GM04504 (cell line): Measurements from ENCODE around the gene GIMAP7.
"Not testable (repeated sequence)": the region's sequence is repeated elsewhere in the genome, so short reads cannot be mapped to it uniquely, and the experiment has no call there.

Source experiments
- DNase-seq: peaks from one replicate; pipeline ENCODE4 v3.0.0-alpha.2; 2012; ENCODE audit warnings: low read depth

The GIMAP7 gene

DNA sequence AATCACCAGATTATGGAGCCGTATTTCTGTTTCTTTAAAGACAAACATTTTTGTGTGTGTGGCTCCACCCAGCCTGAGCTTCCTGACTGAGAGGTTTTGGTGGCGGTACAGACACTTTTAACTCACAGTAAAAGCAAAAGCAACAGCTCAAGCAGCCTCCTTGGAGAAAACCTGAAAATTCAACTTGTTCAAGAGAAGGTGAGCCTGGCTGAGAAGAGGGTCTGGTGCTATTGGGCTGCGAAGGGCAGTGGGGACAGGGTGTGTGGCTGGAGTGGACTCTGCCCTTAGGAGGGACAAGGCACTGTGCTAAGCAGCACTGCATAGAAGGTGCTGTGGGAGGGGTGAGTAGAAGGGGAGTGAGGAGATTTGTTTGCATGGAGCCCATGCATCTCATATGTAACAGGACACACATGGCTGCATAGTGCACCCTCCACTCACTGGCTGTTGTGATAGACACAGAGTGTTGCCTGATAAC lies at the start of gene GIMAP7:
TSS of gene GIMAP7 (plus strand) at position 125 of the 475 bp plus-strand sequence. CDS start 5,103 bp downstream, outside the sequence.
- DNase-seq: no peak

DNA sequence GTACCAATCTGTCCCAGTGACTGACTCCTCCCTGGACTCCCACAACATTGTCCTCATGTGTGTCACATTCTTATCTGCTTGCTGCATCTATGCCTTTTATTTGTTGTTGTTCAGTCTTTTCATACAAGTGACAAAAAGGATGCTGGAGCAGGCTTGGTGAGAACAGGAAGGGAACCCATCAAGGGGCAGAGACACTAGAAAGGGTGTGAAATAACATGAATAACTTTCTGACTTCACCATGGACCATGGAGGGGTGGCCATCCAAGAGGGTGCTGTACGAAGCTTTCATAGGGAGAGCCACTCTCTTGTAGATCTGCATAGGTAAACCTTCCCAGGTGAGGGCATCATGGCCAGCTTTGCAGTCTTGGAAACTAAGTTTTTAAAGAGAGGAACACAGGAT lies 49.7 kb upstream of the GIMAP7 start:
- DNase-seq: no peak

DNA sequence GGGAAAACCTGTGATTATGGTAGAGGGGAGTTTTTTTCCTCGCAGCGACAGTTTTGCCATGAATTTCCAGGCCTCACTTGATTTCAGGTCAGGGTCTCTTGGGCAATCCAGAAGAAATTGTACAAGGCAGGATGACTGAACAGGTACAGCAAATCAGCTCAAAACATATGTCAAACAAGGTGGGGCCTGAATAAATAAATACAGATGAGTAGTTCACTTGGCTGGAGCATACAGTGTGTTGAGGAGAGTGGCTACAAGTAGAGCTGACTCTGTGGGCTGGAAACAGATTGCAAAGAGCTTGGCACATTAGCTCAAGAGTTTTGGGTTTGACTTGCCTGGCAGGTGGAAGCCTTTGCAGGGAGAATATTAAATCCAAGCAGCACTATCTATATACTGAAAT lies 49.3 kb upstream of the GIMAP7 start:
- no peak for DNase-seq

DNA sequence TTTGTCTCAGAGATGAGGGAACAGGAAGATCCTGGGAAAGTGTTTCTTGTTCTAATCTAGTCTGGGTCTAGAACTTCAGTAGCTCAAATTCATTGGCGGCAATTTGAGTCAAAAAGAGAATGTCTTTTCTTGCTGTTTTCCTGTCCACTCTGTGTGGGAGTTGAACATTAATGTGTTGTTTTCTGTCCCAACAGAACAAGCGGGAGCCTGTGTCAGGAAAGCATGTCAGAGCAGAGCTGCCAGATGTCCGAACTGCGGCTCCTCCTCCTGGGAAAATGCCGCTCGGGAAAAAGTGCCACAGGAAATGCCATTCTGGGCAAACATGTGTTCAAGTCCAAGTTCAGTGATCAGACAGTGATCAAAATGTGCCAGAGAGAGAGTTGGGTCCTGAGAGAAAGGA lies 48.2 kb upstream of the GIMAP7 start:
- no peak for DNase-seq

DNA sequence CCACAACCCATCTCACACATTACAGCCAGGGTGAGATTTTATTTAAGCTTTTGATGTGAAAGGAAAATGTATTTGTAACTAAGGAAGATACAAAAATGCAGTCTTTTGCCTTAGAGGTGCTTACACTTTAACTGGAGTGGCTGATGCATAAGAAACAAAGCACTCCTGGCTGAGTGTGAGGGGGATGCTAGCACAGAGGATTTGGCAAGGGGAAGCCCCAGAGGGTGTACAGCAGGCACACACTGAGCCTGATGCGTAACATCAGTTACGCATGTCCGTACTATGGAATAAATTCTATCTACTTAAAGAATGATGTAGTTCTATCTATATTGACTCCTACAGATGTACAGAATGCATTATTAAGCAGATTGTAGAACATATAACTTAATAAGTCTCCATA lies 46.4 kb upstream of the GIMAP7 start:
- no peak for DNase-seq

DNA sequence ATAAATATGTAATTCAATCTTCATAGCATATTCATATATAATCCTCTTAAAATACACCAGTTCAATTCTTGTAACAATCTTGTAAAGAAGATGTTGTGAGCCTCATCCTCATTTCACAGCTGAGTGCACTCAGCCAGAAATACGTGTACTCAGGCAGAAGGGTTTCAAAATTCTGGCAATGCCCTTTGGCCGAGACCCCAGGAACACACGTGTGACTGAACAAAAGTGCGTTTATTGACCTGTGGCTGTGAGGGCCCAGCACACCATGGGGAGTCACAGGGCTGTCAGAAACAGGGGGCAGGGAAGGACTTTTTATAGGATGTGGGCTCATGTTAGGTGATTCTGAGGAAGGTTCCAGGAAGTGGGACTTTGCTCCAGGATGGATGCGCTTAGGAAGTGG lies 42.8 kb upstream of the GIMAP7 start:
- no peak for DNase-seq

DNA sequence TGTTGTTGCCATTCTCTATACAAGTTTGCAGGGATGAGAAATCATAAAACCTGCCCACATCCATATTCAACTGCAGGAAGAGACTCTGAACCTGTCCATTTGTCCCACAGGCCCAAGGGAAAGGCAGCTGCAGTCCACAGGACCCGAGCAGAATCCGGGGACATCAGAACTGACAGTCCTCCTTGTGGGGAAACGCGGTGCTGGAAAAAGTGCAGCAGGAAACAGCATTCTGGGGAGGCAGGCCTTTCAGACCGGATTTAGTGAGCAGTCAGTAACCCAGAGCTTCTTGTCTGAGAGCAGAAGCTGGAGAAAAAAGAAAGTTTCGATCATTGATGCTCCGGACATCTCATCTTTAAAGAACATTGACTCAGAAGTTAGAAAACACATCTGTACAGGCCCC lies 40.8 kb upstream of the GIMAP7 start:
- DNase-seq: no peak

DNA sequence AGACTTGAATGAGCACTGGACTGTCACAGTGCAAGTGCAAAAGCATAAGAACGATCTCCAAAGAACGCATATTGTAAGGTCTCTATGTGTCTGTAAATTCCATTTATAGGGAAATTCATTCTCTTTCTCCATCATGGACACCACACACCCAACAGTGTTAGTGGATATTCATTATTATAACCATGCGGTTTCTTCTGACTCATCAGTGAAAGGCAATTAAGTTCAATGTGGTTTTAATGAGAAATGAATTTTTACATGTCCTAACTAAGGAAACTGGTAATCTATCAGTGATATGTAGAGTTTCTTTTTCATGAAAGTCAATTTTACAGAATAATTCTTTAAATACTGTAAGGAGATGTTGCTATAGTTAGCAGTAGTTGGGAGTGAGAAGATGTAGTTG lies 38.4 kb upstream of the GIMAP7 start:
- DNase-seq: no peak

DNA sequence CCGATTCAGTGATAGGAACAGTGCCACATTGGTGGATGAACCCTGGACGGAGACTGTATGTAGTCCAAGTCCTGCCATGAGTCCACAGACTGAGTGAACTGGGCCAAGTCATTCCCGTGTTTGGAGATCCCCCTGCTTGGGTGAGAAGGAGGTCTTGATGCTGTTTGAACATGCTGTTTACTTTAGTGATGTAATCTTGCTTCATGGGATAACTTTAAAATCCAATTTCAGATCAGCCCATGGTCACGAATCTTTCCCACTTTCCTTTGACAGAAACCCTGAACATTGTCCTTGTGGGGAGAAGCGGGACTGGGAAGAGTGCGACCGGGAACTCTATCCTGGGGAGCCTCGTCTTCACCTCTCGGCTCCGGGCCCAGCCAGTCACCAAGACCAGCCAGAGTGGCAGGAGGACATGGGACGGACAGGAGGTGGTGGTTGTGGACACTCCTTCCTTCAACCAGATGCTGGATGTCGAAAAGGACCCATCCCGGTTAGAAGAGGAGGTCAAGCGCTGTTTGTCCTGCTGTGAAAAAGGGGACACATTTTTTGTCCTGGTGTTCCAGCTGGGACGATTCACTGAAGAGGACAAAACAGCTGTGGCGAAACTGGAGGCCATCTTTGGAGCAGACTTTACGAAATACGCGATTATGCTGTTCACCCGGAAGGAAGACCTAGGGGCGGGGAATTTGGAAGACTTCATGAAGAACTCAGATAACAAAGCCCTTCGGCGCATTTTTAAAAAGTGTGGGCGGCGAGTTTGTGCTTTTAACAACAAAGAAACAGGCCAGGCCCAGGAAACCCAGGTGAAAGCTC lies 37.6 kb upstream of the GIMAP7 start:
- DNase-seq: no peak

DNA sequence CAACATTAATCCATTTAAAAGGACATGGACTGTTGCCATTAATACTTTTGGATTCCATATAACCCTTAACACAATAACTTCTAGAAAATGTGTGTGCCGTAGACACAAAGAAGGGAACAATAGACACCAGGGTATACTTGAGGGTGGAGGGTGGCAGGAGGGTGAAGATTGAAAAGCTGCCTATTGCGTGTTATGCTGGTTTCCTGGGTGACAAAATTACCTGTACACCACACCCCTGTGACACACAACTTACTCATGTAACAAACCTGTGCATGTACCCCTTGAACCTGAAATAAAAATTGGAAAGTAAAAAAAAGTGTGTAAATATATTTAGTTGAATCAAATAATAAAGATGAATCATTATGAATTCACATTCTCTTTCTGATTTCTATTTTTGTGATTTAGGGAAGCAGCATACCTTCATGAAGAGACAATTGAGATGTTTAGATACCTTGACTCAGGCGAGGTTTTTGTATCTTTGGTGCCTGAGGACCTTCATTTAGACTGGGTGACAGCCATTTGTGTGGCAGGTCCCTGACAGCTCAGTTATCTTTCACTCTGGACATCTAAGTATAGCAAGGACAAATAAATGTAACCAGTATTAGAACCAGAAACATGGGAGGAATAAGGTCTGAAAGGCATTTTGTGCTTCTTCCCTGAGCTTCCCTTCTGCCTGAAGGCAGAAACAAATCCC lies 35.5 kb upstream of the GIMAP7 start:
- DNase-seq: no peak

DNA sequence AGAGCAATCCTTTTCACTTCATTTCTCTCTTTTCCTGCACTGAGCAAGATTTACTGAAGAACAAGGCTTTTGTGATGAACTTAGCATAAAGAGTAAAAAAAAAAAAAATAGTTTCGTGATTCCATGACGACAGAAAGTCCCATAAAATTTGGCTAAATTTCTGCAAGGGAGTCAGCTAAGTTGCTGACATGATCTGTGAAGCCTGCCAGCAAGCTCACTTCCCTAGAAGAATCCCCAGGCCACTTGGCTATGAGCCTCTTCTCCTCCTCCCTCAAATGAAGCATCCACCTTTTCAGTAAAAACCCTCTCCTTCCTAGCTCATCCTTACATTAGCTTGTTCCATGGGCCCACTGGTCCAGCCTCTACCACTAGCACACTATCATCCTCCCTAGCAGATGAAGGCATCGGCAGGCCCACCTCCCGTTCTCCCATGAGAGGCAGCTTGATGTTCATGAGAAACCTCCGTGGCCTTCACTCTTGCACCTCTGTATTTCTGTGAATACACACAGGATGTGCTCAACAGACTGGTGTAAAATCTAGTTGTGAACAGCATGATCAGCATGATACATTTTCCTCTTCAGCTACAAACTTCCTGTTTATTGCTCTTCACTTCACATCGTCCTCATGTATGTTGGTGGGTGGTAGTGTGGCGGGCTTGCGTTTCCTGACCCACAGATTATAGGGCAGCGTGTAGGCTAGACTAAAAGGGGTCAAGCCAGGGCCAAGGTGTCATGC lies 33.3 kb upstream of the GIMAP7 start:
- DNase-seq: no peak

DNA sequence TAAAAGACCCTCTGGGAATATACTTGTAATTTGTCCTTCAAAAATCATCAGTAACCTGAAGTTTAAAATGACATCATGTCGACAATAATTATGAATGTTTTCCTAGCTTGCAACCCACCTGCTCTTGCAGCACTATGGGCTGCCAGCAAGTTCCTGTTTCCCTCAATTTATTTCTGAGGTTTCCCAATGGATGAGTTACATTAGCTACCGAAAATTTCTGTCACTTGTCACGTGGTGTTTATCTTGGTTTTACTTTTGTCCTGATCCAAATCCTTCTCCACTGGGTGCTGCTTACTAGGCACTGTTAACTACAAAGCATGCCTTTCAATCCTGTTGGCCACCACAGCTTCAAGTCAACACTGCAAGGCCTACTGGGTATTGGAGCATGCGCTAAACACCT lies 32.8 kb upstream of the GIMAP7 start:
- DNase-seq: no peak

DNA sequence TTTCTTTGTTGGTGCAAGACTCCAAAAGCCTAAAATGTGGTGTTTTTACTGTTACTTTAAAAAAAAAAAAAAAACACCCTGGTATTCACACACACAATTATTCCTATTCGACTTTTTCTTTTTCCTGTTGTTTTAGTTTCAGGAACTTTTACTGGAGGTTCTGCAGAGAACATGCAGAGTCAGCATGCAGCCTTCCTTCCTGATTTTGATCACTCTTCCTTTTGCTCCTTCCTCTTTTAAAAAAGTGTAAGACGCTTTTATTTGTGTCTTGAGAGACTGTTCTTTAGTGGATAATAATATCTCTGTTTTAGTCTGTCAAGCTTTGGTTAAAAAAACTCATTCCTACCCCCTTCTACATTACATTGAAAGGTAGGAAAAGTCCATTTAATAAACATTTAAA lies 31.2 kb upstream of the GIMAP7 start:
- DNase-seq: not testable (repeated sequence)

DNA sequence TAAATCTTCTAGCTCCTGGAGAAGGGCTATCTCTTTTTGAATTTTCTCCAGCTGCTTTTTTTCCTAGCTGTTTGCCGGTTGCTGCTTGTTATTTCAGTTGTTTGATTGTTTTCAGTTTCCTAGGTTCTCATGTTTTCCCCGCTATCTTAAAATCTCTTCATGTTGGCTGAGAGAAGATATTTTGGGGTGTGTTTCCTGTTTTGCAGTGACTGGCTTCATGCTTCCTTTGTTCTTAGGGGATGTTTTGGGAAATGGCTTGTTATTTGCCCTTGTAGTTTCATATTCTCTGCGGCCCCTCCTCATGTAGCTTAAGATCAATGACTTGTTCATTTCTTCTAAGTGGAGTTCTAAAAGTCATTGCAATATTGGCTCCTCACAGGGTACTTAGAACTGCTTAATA lies 30.6 kb upstream of the GIMAP7 start:
- not testable (repeated sequence) for DNase-seq

DNA sequence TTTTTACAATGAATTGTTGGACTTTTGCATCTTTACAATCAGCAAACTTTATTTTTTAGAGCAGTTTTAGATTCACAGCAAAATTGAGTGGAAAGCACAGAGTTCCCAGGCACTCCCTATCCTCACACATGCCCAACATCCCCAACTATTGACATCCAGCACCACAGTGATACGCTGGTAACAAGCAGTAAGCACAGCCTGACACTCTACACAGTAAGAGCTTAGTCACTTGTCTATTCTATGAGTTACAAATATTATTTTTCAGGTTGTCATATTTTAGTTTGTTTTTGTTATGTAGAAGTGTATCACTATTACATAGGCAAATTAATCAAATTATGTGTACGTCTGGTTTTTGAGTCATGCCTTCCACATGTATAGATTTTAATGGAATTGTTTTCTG lies 27.0 kb upstream of the GIMAP7 start:
- DNase-seq: no peak

DNA sequence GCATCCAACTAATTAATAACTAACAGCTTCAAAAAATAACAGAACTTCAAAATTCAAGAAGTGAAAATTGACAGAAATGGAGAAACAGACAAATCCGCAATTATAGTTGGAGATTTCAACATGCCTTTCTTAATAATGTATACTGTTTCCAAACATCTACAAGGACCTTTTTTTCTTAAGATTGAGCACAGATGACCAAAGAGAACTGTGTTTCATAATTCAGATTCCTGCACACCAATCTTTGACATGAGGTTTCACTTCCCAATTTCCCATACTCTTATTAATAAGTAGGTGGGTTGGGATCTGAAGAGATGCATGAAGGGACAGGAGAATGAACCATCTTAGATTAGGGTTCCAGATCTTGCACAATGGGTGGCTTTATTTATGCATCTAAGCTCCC lies 24.9 kb upstream of the GIMAP7 start:
- no peak for DNase-seq

DNA sequence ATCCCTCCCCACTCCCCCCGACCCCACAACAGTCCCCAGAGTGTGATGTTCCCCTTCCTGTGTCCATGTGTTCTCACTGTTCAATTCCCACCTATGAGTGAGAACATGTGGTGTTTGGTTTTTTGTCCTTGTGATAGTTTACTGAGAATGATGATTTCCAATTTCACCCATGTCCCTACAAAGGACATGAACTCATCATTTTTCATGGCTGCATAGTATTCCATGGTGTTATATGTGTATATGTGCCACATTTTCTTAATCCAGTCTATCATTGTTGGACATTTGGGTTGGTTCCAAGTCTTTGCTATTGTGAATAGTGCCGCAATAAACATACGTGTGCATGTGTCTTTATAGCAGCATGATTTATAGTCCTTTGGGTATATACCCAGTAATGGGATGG lies 21.2 kb upstream of the GIMAP7 start:
- DNase-seq: not testable (repeated sequence)

DNA sequence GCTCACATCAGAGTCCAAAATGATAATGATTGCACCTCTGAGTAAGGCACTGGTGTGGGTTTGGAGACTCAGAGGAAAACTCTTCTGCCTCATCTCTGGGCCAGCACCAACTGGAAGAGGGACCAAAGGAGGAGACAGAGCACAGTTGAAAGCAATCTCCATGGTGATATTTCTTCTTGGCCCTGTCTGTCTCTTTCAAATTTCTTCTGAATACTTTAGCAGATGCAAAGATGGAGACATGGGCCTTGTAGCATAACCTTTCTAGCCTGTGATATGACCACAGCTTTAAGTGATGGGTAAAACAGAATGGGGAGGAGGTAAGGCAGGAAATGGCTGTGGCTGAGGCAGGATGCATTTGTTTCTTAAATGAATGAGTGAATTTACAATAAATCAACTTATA lies 12.2 kb upstream of the GIMAP7 start:
- DNase-seq: no peak

DNA sequence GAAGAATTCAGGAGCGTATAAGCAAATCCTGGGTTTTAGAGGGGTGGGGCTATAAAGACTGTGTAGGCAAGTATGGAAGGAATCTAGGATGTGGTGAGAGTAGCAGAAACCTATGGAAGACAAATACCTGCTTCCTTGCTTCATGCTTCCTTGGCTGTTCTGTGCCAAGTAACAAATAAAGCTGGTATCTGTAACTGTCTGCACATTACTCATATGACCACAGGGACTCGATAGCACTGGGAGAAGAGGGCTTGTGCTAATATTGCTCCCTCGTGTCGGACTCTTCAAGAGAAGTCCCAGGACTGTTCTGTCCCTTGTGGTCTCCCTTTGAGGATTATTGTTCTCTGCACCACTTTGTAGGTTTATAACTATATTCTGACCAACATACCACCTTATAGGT lies 11.5 kb upstream of the GIMAP7 start:
- DNase-seq: no peak

DNA sequence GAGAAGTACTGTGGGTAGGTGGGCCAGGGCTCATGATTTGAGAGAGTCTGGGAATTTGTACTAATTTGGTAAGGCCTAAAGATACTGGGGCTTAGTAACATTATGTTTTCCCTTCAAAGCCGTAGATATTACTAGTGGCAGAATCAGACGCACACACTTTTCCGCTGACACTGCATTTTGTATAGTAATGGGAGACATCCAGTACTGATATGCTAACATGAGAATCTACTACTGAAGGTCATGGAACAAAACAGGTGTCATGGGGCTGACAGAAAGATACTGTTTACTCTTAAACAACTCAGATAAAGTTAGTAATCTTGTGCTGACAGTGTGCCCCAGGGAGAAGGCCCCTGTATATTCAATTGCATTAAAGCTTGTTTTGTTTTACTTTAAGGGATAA lies 11.1 kb upstream of the GIMAP7 start:
- no peak for DNase-seq

DNA sequence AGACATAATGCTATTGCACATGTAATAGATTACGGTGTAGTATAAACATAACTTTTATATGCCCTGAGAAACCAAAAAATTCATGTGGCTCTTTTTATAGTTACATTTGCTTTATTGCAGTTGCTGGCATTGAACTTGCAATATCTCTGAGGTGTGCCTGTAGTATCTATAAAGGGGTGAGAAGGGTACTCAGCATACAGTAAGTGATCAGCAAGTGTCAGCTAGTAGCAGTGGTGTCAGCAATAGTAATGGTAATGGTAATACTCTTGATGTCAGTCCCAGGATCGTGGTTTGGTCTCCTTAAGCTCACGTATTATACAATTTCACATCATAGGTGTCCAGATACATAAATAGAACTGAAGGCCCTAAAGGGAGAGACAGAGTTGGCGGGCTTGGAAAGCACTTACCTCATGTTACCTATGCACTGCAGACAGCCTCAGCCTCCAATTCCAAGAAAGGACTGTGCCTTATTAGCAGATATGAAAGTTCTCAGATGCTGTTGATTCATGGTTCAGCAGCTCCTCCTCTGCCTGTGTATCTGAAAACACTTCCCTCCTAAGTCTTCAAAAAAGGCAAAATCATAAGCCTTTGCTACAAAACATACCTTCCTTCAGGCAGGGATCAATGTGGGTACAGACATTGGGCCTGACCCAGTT lies 6.6 kb upstream of the GIMAP7 start:
- no peak for DNase-seq

DNA sequence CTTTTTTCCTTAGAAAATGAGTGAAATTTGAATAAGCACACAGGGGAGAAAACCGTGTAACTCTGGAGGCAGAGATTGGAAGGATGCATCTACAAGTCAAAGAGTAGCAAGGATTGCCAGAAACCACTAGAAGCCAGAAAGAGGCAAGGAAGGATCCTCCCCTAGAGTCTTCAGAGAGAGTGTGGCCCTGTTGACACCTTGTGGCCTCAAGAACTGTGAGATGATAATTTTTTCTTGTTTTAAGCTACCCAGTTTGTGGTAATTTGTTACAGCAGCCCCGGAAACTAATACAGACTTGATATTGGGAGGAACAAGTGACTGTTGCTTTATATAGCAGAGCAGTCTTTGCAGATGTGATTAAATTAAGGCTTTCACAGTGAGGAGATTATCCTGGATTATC lies 3.6 kb upstream of the GIMAP7 start:
- no peak for DNase-seq
